HG02642 (cell line): ENCODE measurements around the gene ACTL7B.

ENCODE experiments used
- ATAC-seq: cut with Tn5 transposase; IDR thresholded peaks from one replicate; pipeline ENCODE4 v1.9.1; 2021; ENCODE audit warnings: mild to moderate bottlenecking; ENCODE audit not compliant: unreplicated experiment, poor library complexity

ACTL7B gene

DNA sequence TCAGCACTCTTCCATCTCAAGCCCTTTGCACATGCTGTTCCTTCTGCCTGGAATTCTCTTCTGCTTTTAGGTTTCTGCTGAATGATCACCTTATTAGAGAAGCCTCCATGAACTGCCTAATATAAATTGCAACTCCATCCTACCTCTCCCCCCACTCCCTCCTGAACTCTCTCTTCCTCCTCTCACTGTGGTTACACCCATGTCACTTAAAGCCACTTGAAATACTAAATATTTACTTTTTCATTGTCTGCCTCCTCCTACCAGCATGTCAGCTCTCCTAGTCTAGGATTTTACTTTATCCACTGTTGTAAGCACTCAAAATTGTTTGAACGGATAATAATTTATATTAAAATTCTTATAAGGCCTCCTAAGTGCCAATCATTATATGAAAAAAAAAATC lies 43.8 kb downstream of the ACTL7B start:
- no peak for ATAC-seq

DNA sequence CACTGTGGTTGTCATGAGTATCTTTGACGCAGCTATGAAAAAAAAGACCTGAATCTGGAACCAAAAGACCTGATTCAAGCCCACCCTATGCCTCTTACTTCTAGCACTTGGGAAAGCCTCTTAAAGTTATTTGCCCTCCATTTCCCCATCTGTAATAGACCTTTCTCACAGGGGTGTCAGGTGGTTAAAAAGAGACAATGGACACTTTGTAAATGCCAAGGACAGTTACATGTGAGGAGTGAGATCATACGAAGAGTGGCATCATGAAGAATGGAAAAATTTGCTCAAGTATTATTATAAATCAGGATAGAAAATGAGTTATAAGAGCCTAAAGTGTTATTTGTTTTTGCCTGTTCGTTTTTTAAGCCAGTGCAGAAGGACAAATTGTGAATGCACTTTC lies 46.5 kb downstream of the ACTL7B start:
- no peak for ATAC-seq
